PC-3 (cell line): Measurements from ENCODE around the gene UGT1A7. TPM values are rescaled to one million over a fixed set of nuclear protein-coding genes. Genes with fewer than 3 reads are reported as not detected.
"Not testable (repeated sequence)": the region's sequence is repeated elsewhere in the genome, so short reads cannot be mapped to it uniquely, and the experiment has no call there.

Experiments used
- ATAC-seq: fragments of 200-7000 bp; cut with Tn5 transposase; 2 replicates; pipeline ENCODE4 v1.9.1; 2020; ENCODE audit warnings: mild to moderate bottlenecking, moderate library complexity
- BruUV-seq: library from RNA; stranded (reverse); fragments of 400-500 nt; replicated peaks from 2 replicates; lab custom pipeline; 2021; lab: Mats Ljungman, UMichigan
- CTCF ChIA-PET: fragments of 300-600 bp; sonication (Branson Sonifier 250); formaldehyde crosslinking; loops from one replicate; lab custom pipeline; 2022; ENCODE audit warnings: antibody characterized with exemption; lab: Charles Lee
- POLR2A ChIA-PET: fragments of 300-600 bp; sonication (Branson Sonifier 250); formaldehyde crosslinking; loops from one replicate; lab custom pipeline; 2022; ENCODE audit warnings: antibody characterized with exemption; ENCODE audit not compliant: unreplicated experiment; lab: Charles Lee
- DNase-seq: peaks from one replicate; pipeline ENCODE4 v3.0.0-alpha.2; 2015
- H2AFZ ChIP-seq: fragments of 300-600 bp; sonication (generic); 2 replicates; pipeline ENCODE4 v1.6.0; 2016; ENCODE audit warnings: antibody characterized with exemption, low read length
- H3F3A ChIP-seq: fragments of 300-600 bp; sonication (generic); one replicate; pipeline ENCODE4 v1.6.0; 2017; ENCODE audit warnings: antibody characterized with exemption, low read length, control low read depth, mild to moderate bottlenecking; ENCODE audit not compliant: unreplicated experiment
- H3K27ac ChIP-seq: fragments of 300-600 bp; sonication (generic); 2 replicates; pipeline ENCODE4 v1.5.1; 2016; ENCODE audit warnings: mild to moderate bottlenecking, low read length
- H3K27me3 ChIP-seq: fragments of 300-600 bp; sonication (generic); 2 replicates; pipeline ENCODE4 v1.6.1; 2016; ENCODE audit warnings: low read length, mixed read lengths
- H3K36me3 ChIP-seq: fragments of 300-600 bp; sonication (generic); 2 replicates; pipeline ENCODE4 v1.6.1; 2016; ENCODE audit warnings: low read depth, mixed run types, low read length, mixed read lengths
- H3K4me1 ChIP-seq: fragments of 300-600 bp; sonication (generic); 2 replicates; pipeline ENCODE4 v1.5.1; 2016; ENCODE audit warnings: low read length; ENCODE audit not compliant: insufficient read depth
- H3K4me2 ChIP-seq: fragments of 300-600 bp; sonication (generic); 2 replicates; pipeline ENCODE4 v1.6.0; 2016; ENCODE audit warnings: low read length
- H3K4me3 ChIP-seq: fragments of 300-600 bp; sonication (generic); 2 replicates; pipeline ENCODE4 v1.5.1; 2016; ENCODE audit warnings: mild to moderate bottlenecking, low read length, mixed read lengths
- H3K79me2 ChIP-seq: fragments of 300-600 bp; sonication (generic); 2 replicates; pipeline ENCODE4 v1.6.1; 2017; ENCODE audit warnings: low read length, mixed read lengths
- H3K9ac ChIP-seq: fragments of 300-600 bp; sonication (generic); 2 replicates; pipeline ENCODE4 v1.6.0; 2016; ENCODE audit warnings: mild to moderate bottlenecking, low read length
- H3K9me2 ChIP-seq: fragments of 300-600 bp; sonication (generic); replicated peaks from 2 replicates; pipeline ENCODE4 v1.6.1; 2016; ENCODE audit warnings: mixed run types, low read length, mixed read lengths
- H3K9me3 ChIP-seq: fragments of 300-600 bp; sonication (generic); 2 replicates; pipeline ENCODE4 v1.6.1; 2016; ENCODE audit warnings: low read length, mixed read lengths
- H4K20me1 ChIP-seq: fragments of 300-600 bp; sonication (generic); 2 replicates; pipeline ENCODE4 v1.6.1; 2016; ENCODE audit warnings: low read length, mixed read lengths
- EZH2 ChIP-seq: fragments of 300-600 bp; sonication (generic); IDR thresholded peaks from one replicate; pipeline ENCODE4 v1.6.1; 2017; ENCODE audit warnings: antibody characterized with exemption, mild to moderate bottlenecking, low read length; ENCODE audit not compliant: unreplicated experiment
- EZH2phosphoT487 ChIP-seq: fragments of 300-600 bp; sonication (generic); IDR thresholded peaks from 2 replicates; pipeline ENCODE4 v1.6.1; 2018; ENCODE audit warnings: mild to moderate bottlenecking, antibody characterized with exemption, low read length, borderline replicate concordance
- intact Hi-C: fragments of 100-400 bp; cut with micrococcal nuclease; formaldehyde crosslinking; loops from 2 replicates; pipeline ENCODE4 v1.9.0; 2023
- total RNA-seq: library from RNA; depleted of rRNA; stranded (reverse); fragments of >200 nt; gene quantifications from 2 replicates; pipeline ENCODE4 v1.2.3, GENCODE V29; 2014
- TF ChIP-seq, protein P1 (sequence below): fragments of 300-600 bp; sonication (generic); conservative IDR thresholded peaks from 2 replicates; pipeline ENCODE4 v1.5.1; 2017; ENCODE audit warnings: antibody characterized with exemption, low read depth, mild to moderate bottlenecking, low read length

The UGT1A7 gene
- total RNA-seq, 1 experiment from 2014 or later: not detected

GRCh38 chr2:233743464-233744259, 62.0 kb downstream of the UGT1A7 start:
- CTCF ChIA-PET: no interaction called here

GRCh38 chr2:233745073-233745755, 63.5 kb downstream of the UGT1A7 start:
- Histone ChIP-seq H3K79me2 (no peaks in the 10 kb centered on the region), H4K20me1 (no peaks in the 10 kb centered on the region), H3K27me3 (no peaks in the 10 kb centered on the region), H3K36me3 (no peaks in the 10 kb centered on the region), H3K9me3 (no peaks in the 10 kb centered on the region), H3K4me1 (no peaks in the 10 kb centered on the region), H3F3A (no peaks in the 10 kb centered on the region), H3K4me3 (no peak overlapping the region), H3K9me2 (no peaks in the 10 kb centered on the region), H3K4me2 (no peak overlapping the region), H3K27ac (no peak overlapping the region), H2AFZ (no peak overlapping the region), H3K9ac (no peak overlapping the region)
- TF ChIP-seq EZH2phosphoT487 (no peak), EZH2 (no peak)
- TF ChIP-seq, protein P1, sequence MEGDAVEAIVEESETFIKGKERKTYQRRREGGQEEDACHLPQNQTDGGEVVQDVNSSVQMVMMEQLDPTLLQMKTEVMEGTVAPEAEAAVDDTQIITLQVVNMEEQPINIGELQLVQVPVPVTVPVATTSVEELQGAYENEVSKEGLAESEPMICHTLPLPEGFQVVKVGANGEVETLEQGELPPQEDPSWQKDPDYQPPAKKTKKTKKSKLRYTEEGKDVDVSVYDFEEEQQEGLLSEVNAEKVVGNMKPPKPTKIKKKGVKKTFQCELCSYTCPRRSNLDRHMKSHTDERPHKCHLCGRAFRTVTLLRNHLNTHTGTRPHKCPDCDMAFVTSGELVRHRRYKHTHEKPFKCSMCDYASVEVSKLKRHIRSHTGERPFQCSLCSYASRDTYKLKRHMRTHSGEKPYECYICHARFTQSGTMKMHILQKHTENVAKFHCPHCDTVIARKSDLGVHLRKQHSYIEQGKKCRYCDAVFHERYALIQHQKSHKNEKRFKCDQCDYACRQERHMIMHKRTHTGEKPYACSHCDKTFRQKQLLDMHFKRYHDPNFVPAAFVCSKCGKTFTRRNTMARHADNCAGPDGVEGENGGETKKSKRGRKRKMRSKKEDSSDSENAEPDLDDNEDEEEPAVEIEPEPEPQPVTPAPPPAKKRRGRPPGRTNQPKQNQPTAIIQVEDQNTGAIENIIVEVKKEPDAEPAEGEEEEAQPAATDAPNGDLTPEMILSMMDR: no peak
- ChIA-PET CTCF (no interaction called here), POLR2A (no interaction called here)
- DNase-seq: no peak
- ATAC-seq: no peak
- intact Hi-C loops: no loop called here
- BruUV-seq: no TSS peak

More at GRCh38 chr2:233743464-233744259, 62.0 kb downstream of the UGT1A7 start:
- no peaks in the 10 kb centered on the region for H3K4me1 ChIP-seq
- no peaks in the 10 kb centered on the region for H3K36me3 ChIP-seq
- H3K9ac ChIP-seq: no peak overlapping the region
- TF ChIP-seq, protein P1: no peak
- TF ChIP-seq EZH2: no peak
- no peak for TF ChIP-seq EZH2phosphoT487
- no peak overlapping the region for H3K27ac ChIP-seq
- H3K4me2 ChIP-seq: no peak overlapping the region
- H3K79me2 ChIP-seq: no peaks in the 10 kb centered on the region
- no peaks in the 10 kb centered on the region for H3K9me2 ChIP-seq
- DNase-seq: no peak
- ATAC-seq: no peak
- intact Hi-C loops: no loop called here
- H3K27me3 ChIP-seq: no peaks in the 10 kb centered on the region
- H2AFZ ChIP-seq: no peak overlapping the region
- H4K20me1 ChIP-seq: no peaks in the 10 kb centered on the region
- H3K4me3 ChIP-seq: no peak overlapping the region
- H3K9me3 ChIP-seq: no peaks in the 10 kb centered on the region
- no peaks in the 10 kb centered on the region for H3F3A ChIP-seq
- no TSS peak for BruUV-seq
- POLR2A ChIA-PET: no interaction called here

DNA sequence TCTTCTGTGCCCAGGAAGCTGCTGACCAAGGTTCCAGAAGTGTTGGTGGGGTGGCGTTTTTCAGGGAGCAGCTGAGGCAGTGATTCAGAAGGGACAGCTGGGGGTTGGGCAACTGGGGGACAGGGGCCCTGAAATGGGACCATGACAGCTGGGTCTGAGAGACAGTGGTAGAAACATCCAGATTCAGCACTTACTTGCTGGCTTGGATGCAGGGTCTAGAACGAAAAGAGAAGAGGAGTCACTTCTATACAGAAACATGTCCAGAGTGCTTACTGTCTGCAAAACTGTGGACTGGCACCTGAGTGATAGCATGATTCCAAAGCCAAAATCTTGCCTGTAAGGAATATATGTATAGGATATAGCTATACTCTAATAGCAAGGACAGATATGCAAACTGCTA, 64.1 kb downstream of the UGT1A7 start:
- CTCF ChIA-PET, H3K9me3 ChIP-seq, H3K4me3 ChIP-seq, H3K36me3 ChIP-seq, BruUV-seq, H3K27me3 ChIP-seq, H3K79me2 ChIP-seq, DNase-seq, H4K20me1 ChIP-seq, H3F3A ChIP-seq, POLR2A ChIA-PET, H3K27ac ChIP-seq, H3K9me2 ChIP-seq, H3K9ac ChIP-seq, H2AFZ ChIP-seq, H3K4me2 ChIP-seq, H3K4me1 ChIP-seq, intact Hi-C loops, ATAC-seq: not testable (repeated sequence)
